Osteoblast (primary cell): ENCODE results near the gene CCNY. TPM values are rescaled to one million over a fixed set of nuclear protein-coding genes. Genes with fewer than 3 reads are reported as not detected.

Experiments used
- DNase-seq: peaks from one replicate; pipeline ENCODE4 v3.0.0; 2011; ENCODE audit warnings: low spot score, mixed read lengths; ENCODE audit not compliant: insufficient read length; ENCODE audit errors: missing footprints
- H2AFZ ChIP-seq: 2 replicates; pipeline ENCODE4 v1.6.0; 2011; ENCODE audit warnings: mild to moderate bottlenecking, low read length
- H3K27ac ChIP-seq: 2 replicates; pipeline ENCODE4 v1.5.1; 2011; ENCODE audit warnings: mild to moderate bottlenecking, low read depth, low read length, moderate library complexity
- H3K27me3 ChIP-seq: 2 replicates; pipeline ENCODE4 v1.6.0; 2012; ENCODE audit warnings: mild to moderate bottlenecking, control low read depth, inconsistent platforms, low read length, moderate library complexity; ENCODE audit not compliant: insufficient read depth
- H3K36me3 ChIP-seq: 2 replicates; pipeline ENCODE4 v1.5.1; 2011; ENCODE audit warnings: mild to moderate bottlenecking, low read length, control low read depth, moderate library complexity; ENCODE audit not compliant: insufficient read depth
- H3K4me1 ChIP-seq: 2 replicates; pipeline ENCODE4 v1.5.1; 2011; ENCODE audit warnings: mild to moderate bottlenecking, low read length, control low read depth, moderate library complexity; ENCODE audit not compliant: insufficient read depth
- H3K4me2 ChIP-seq: 2 replicates; pipeline ENCODE4 v1.6.0; 2011; ENCODE audit warnings: mild to moderate bottlenecking, low read length; ENCODE audit not compliant: insufficient read depth
- H3K4me3 ChIP-seq: fragments of 200-600 bp; sonication (generic); 3 replicates; pipeline ENCODE4 v1.5.1; 2012; ENCODE audit warnings: mild to moderate bottlenecking, low read length, inconsistent platforms; ENCODE audit not compliant: insufficient read depth
- H3K79me2 ChIP-seq: 2 replicates; pipeline ENCODE4 v1.6.0; 2012; ENCODE audit warnings: mild to moderate bottlenecking, low read length, control low read depth, inconsistent platforms; ENCODE audit not compliant: insufficient read depth
- H3K9me3 ChIP-seq: 2 replicates; pipeline ENCODE4 v1.5.1; 2011; ENCODE audit warnings: low read depth, low read length, control low read depth
- H4K20me1 ChIP-seq: 2 replicates; pipeline ENCODE4 v1.6.0; 2012; ENCODE audit warnings: mild to moderate bottlenecking, low read length, control low read depth; ENCODE audit not compliant: insufficient read depth
- CTCF ChIP-seq: IDR thresholded peaks from 2 replicates; pipeline ENCODE4 v1.5.1; 2011; ENCODE audit warnings: mild to moderate bottlenecking, low read depth, low read length, moderate library complexity; ENCODE audit errors: extremely low read depth
- total RNA-seq: library from RNA; depleted of rRNA; stranded (reverse); fragments of >200 nt; gene quantifications from 2 replicates; pipeline ENCODE4 v1.2.3, GENCODE V29; 2012

The CCNY gene
- total RNA-seq, 1 donor, result 53.2 TPM

- H3K4me3 ChIP-seq, result no peak overlapping the region
- no peaks in the 10 kb centered on the region for H3K9me3 ChIP-seq
- peaks cover 97% of the 10 kb centered on the region for H3K79me2 ChIP-seq
- H3K27ac ChIP-seq, result no peak overlapping the region
- TF ChIP-seq CTCF, result no peak
- no peaks in the 10 kb centered on the region for H3K4me1 ChIP-seq
- H3K36me3 ChIP-seq, result no peaks in the 10 kb centered on the region
- H3K27me3 ChIP-seq, result no peaks in the 10 kb centered on the region
- H2AFZ ChIP-seq, result no peak overlapping the region
- no peak for DNase-seq
- H3K4me2 ChIP-seq, result no peak overlapping the region
- peaks cover 56% of the 10 kb centered on the region for H4K20me1 ChIP-seq
These were observed 26.5 kb downstream of the CCNY start for GRCh38 chr10:35362701-35363350.

GRCh38 chr10:35363587-35363986 lies 27.3 kb downstream of the CCNY start:
- H3K4me1 ChIP-seq, result no peaks in the 10 kb centered on the region
- no peak for TF ChIP-seq CTCF
- DNase-seq, result no peak
- H3K9me3 ChIP-seq, result no peaks in the 10 kb centered on the region
- no peak overlapping the region for H3K4me2 ChIP-seq
- peaks cover 56% of the 10 kb centered on the region for H4K20me1 ChIP-seq
- no peaks in the 10 kb centered on the region for H3K36me3 ChIP-seq
- peaks cover 97% of the 10 kb centered on the region for H3K79me2 ChIP-seq
- H3K4me3 ChIP-seq, result no peak overlapping the region
- H3K27me3 ChIP-seq, result no peaks in the 10 kb centered on the region
- H2AFZ ChIP-seq, result no peak overlapping the region
- H3K27ac ChIP-seq, result no peak overlapping the region

GRCh38 chr10:35364808-35365207 lies 28.5 kb downstream of the CCNY start:
- no peaks in the 10 kb centered on the region for H3K9me3 ChIP-seq
- no peak overlapping the region for H2AFZ ChIP-seq
- no peaks in the 10 kb centered on the region for H3K36me3 ChIP-seq
- no peak overlapping the region for H3K4me3 ChIP-seq
- DNase-seq, result no peak
- H3K27me3 ChIP-seq, result no peaks in the 10 kb centered on the region
- peaks cover 98% of the 10 kb centered on the region for H3K79me2 ChIP-seq
- H3K4me1 ChIP-seq, result peaks cover 4% of the 10 kb centered on the region
- no peak overlapping the region for H3K4me2 ChIP-seq
- no peak overlapping the region for H3K27ac ChIP-seq
- no peak for TF ChIP-seq CTCF
- peaks cover 53% of the 10 kb centered on the region for H4K20me1 ChIP-seq

GRCh38 chr10:35365994-35366393 lies 29.7 kb downstream of the CCNY start:
- Histone ChIP-seq H3K27ac (no peak overlapping the region), H2AFZ (no peak overlapping the region), H3K4me1 (peaks cover 4% of the 10 kb centered on the region), H3K4me3 (no peak overlapping the region), H3K9me3 (no peaks in the 10 kb centered on the region), H4K20me1 (peaks cover 58% of the 10 kb centered on the region), H3K4me2 (no peak overlapping the region), H3K79me2 (peaks cover 99% of the 10 kb centered on the region), H3K36me3 (no peaks in the 10 kb centered on the region), H3K27me3 (no peaks in the 10 kb centered on the region)
- TF ChIP-seq CTCF, result no peak
- no peak for DNase-seq
